ENCODE measurements around the gene GPR155. TPM values are rescaled to one million over a fixed set of nuclear protein-coding genes. Genes with fewer than 3 reads are reported as not detected.

Gene GPR155
- total and polyA plus RNA-seq, 2 of the 4 experiments (the other 2 are of a cell fraction): 2.3 to 3.4 TPM

- ChIA-PET POLR2A (ENCODE audit: unreplicated experiment) (no interaction called here), CTCF (interaction anchor here (0.9 to 1.9 kb wide), 2 partner anchors 11 to 73 kb away, joined by 3 to 5 read pairs; no protein-coding TSS in a partner anchor)
- Histone ChIP-seq H2BK15ac (ENCODE audit: low read depth, low read length) (no peak overlapping the region), H3K4me3 (ENCODE audit: insufficient read depth, low read depth, low read length) (no peak overlapping the region), H3K9me3 (ENCODE audit: control insufficient read depth, insufficient read depth, low read length) (no peaks in the 10 kb centered on the region), H2AK5ac (ENCODE audit: low read depth, low read length) (no peak overlapping the region), H3K27me3 (ENCODE audit: control insufficient read depth, insufficient read depth, low read length) (no peaks in the 10 kb centered on the region), H3K23ac (ENCODE audit: low read depth, low read length) (peak overlapping the region; percentile 35; the same call in 1 of the 2 replicates), H2BK20ac (ENCODE audit: low read depth, low read length) (no peak overlapping the region), H3K4ac (ENCODE audit: low read depth, low read length) (no peak overlapping the region), H2AK9ac (replicated peaks; ENCODE audit: low read depth, low read length, poor library complexity) (no peak overlapping the region), H3K9me1 (ENCODE audit: insufficient read depth, low read length) (peaks cover 4% of the 10 kb centered on the region; the same call in 1 of the 2 replicates), H3K4me2 (ENCODE audit: low read depth, low read length) (no peak overlapping the region), H3K14ac (replicated peaks; ENCODE audit: low read depth, low read length) (no peak overlapping the region), H3K79me1 (ENCODE audit: low read depth in 1 of 2, low read length in 2 of 2) (no peaks in the 10 kb centered on the region), H4K20me1 (ENCODE audit: insufficient read depth, low read length) (no peaks in the 10 kb centered on the region), H3K18ac (ENCODE audit: low read depth, low read length) (no peak overlapping the region; the same call in 1 of the 2 replicates), H3K56ac (ENCODE audit: extremely low read depth, insufficient read depth, low read length) (no peak overlapping the region), H3K4me1 (ENCODE audit: control insufficient read depth, insufficient read depth, low read length) (peaks cover 3% of the 10 kb centered on the region; the same call in 1 of the 2 replicates), H4K91ac (ENCODE audit: insufficient read depth, low read depth, low read length) (no peak overlapping the region), H3K27ac (ENCODE audit: insufficient read depth, low read length) (no peak overlapping the region), H4K5ac (ENCODE audit: low read depth, low read length) (no peak overlapping the region), H3K36me3 (ENCODE audit: control insufficient read depth, insufficient read depth, low read length) (no peaks in the 10 kb centered on the region), H4K8ac (ENCODE audit: low read depth in 2 of 2, low read length in 2 of 2) (no peak overlapping the region), H2BK5ac (ENCODE audit: low read depth, low read length, poor library complexity, severe bottlenecking) (no peak overlapping the region), H2AFZ (replicated peaks; ENCODE audit: low read length, poor library complexity) (no peak overlapping the region), H2BK120ac (ENCODE audit: low read depth, low read length) (peak overlapping the region; percentile 22; the same call in 1 of the 2 replicates), H3K9ac (ENCODE audit: low read depth, low read length) (no peak overlapping the region)
- no peak for ATAC-seq (ENCODE audit: low read depth)
- TF ChIP-seq SMC3 (IDR thresholded peaks at IDR 0.05; ENCODE audit: low read depth, low read length): no peak
- no peak for TF ChIP-seq MAFK (IDR thresholded peaks at IDR 0.05; ENCODE audit: low read depth, low read length)
- TF ChIP-seq NFE2L2 (IDR thresholded peaks at IDR 0.05; ENCODE audit: low read depth, low read length): no peak
- TF ChIP-seq, protein P1, sequence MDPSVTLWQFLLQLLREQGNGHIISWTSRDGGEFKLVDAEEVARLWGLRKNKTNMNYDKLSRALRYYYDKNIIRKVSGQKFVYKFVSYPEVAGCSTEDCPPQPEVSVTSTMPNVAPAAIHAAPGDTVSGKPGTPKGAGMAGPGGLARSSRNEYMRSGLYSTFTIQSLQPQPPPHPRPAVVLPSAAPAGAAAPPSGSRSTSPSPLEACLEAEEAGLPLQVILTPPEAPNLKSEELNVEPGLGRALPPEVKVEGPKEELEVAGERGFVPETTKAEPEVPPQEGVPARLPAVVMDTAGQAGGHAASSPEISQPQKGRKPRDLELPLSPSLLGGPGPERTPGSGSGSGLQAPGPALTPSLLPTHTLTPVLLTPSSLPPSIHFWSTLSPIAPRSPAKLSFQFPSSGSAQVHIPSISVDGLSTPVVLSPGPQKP (IDR thresholded peaks at IDR 0.05; ENCODE audit: borderline replicate concordance, low read depth, low read length): no peak
- TF ChIP-seq POLR2A (IDR thresholded peaks at IDR 0.05; ENCODE audit: low read depth, low read length): no peak
- no peak for TF ChIP-seq RAD21 (IDR thresholded peaks at IDR 0.05; ENCODE audit: low read length)
- no peak for TF ChIP-seq MAZ (IDR thresholded peaks at IDR 0.05; ENCODE audit: borderline replicate concordance, low read depth, low read length)
- no peak for TF ChIP-seq MXI1 (IDR thresholded peaks at IDR 0.05; ENCODE audit: borderline replicate concordance, low read depth, low read length)
- no peak for TF ChIP-seq BHLHE40 (IDR thresholded peaks at IDR 0.05; ENCODE audit: low read depth, low read length)
- TF ChIP-seq, protein P2, sequence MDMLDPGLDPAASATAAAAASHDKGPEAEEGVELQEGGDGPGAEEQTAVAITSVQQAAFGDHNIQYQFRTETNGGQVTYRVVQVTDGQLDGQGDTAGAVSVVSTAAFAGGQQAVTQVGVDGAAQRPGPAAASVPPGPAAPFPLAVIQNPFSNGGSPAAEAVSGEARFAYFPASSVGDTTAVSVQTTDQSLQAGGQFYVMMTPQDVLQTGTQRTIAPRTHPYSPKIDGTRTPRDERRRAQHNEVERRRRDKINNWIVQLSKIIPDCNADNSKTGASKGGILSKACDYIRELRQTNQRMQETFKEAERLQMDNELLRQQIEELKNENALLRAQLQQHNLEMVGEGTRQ (IDR thresholded peaks at IDR 0.05; ENCODE audit: low read depth, low read length): no peak
- no peak for TF ChIP-seq FOS (IDR thresholded peaks at IDR 0.05; ENCODE audit: low read depth, low read length)
- no peak for TF ChIP-seq CEBPB (IDR thresholded peaks at IDR 0.05; ENCODE audit: low read depth, low read length)
- no peak for TF ChIP-seq RFX5 (IDR thresholded peaks at IDR 0.05; ENCODE audit: low read depth, low read length)
- dilution Hi-C loops (cut with HindIII; ENCODE audit: low sequenced_read_pairs, unreplicated experiment) (no loop called here), intact Hi-C loops (cut with micrococcal nuclease) (no loop called here), in situ Hi-C loops (cut with MboI; ENCODE audit: low sequenced_read_pairs) (loop anchor here (25.0 kb wide), 1 partner anchor 514 kb away; no protein-coding TSS in a partner anchor)
- BruUV-seq (replicated peaks): no TSS peak
- 95% methylated on average over 3 of the region's 3 CpGs; no CpG with 5 or more reads in 1 of the 2 experiments for WGBS, 2 experiments (ENCODE audit: extremely low coverage in 2 of 2, insufficient read length in 1 of 2)
- DNase-seq: no peak
Observed at GRCh38 chr2:174473796-174474195, 13.0 kb downstream of the GPR155 start.

Measured in IMR-90 (cell line).